Smooth muscle cell (in vitro differentiated cells): ENCODE measurements around the gene RGS17. TPM values are rescaled to one million over a fixed set of nuclear protein-coding genes. Genes with fewer than 3 reads are reported as not detected.
"Not testable (repeated sequence)": the region's sequence is repeated elsewhere in the genome, so short reads cannot be mapped to it uniquely, and the experiment has no call there.

Experiments
- DNase-seq: peaks from one replicate; lab custom pipeline; 2025; ENCODE audit not compliant: unreplicated experiment; lab: John Stamatoyannopoulos, UW
- H2AFZ ChIP-seq: fragments of 200-600 bp; sonication (generic); 2 replicates; pipeline ENCODE4 v1.6.0; 2016; ENCODE audit warnings: antibody characterized with exemption, low read depth, mild to moderate bottlenecking
- H3F3A ChIP-seq: fragments of 200-600 bp; sonication (generic); 2 replicates; pipeline ENCODE4 v1.6.0; 2017; ENCODE audit warnings: antibody characterized with exemption, low read depth
- H3K27ac ChIP-seq: fragments of 200-600 bp; sonication (generic); 2 replicates; pipeline ENCODE4 v1.5.1; 2016; ENCODE audit warnings: low read depth, mild to moderate bottlenecking
- H3K27me3 ChIP-seq: fragments of 200-600 bp; sonication (generic); 2 replicates; pipeline ENCODE4 v1.6.1; 2016; ENCODE audit warnings: low read depth, mild to moderate bottlenecking
- H3K36me3 ChIP-seq: fragments of 200-600 bp; sonication (generic); 2 replicates; pipeline ENCODE4 v1.5.1; 2016; ENCODE audit warnings: low read depth
- H3K4me1 ChIP-seq: fragments of 200-600 bp; sonication (generic); 2 replicates; pipeline ENCODE4 v1.5.1; 2016; ENCODE audit warnings: low read depth
- H3K4me2 ChIP-seq: fragments of 200-600 bp; sonication (generic); 2 replicates; pipeline ENCODE4 v1.6.0; 2016; ENCODE audit warnings: mild to moderate bottlenecking
- H3K4me3 ChIP-seq: fragments of 200-600 bp; sonication (generic); 2 replicates; pipeline ENCODE4 v1.5.1; 2016; ENCODE audit warnings: mild to moderate bottlenecking
- H3K79me2 ChIP-seq: fragments of 200-600 bp; sonication (generic); 2 replicates; pipeline ENCODE4 v1.6.0; 2016; ENCODE audit warnings: low read depth, mild to moderate bottlenecking
- H3K9ac ChIP-seq: fragments of 200-600 bp; sonication (generic); 2 replicates; pipeline ENCODE4 v1.6.0; 2016; ENCODE audit warnings: low read depth
- H3K9me3 ChIP-seq: fragments of 200-600 bp; sonication (generic); replicated peaks from 2 replicates; pipeline ENCODE4 v1.5.1; 2016; ENCODE audit warnings: low read depth
- H4K20me1 ChIP-seq: fragments of 200-600 bp; sonication (generic); 2 replicates; pipeline ENCODE4 v1.6.0; 2016; ENCODE audit warnings: low read depth
- CTCF ChIP-seq: fragments of 200-600 bp; sonication (generic); IDR thresholded peaks from 2 replicates; pipeline ENCODE4 v1.5.1; 2017; ENCODE audit warnings: borderline replicate concordance, mild to moderate bottlenecking, antibody characterized with exemption; ENCODE audit not compliant: insufficient read depth, poor library complexity, severe bottlenecking
- WGBS: methylation state at CpG from one replicate; pipeline ENCODE4 v1.1.7; 2016; ENCODE audit warnings: low lambda C conversion rate; 5-methylcytosine and 5-hydroxymethylcytosine counted together
- polyA plus RNA-seq: library from polyadenylated mRNA; unstranded; fragments of >200 nt; fragmentation: Nextera tagmentation; extraction: Ambion mirVana; gene quantifications from 2 replicates; pipeline ENCODE4 v1.2.1, GENCODE V29; 2016
- total RNA-seq: library from RNA; depleted of rRNA; stranded (reverse); fragments of >200 nt; gene quantifications from 2 replicates; pipeline ENCODE4 v1.2.3, GENCODE V29; 2014

Gene RGS17
- total and polyA plus RNA-seq, 2 experiments from 2014 or later: 1.7 to 2.7 TPM

- peak overlapping the region; percentile 65 for H3K27ac ChIP-seq
- DNase-seq: no peak
- peak overlapping the region; percentile 87 for H2AFZ ChIP-seq
- H3F3A ChIP-seq: no peaks in the 10 kb centered on the region
- H3K4me2 ChIP-seq: peak overlapping the region; percentile 100
- no peaks in the 10 kb centered on the region for H3K9me3 ChIP-seq
- H3K79me2 ChIP-seq: peaks cover 68% of the 10 kb centered on the region
- H3K9ac ChIP-seq: peak overlapping the region; percentile 92
- peaks cover 30% of the 10 kb centered on the region for H3K4me1 ChIP-seq
- peaks cover 46% of the 10 kb centered on the region for H4K20me1 ChIP-seq
- peaks cover 11% of the 10 kb centered on the region for H3K36me3 ChIP-seq
- TF ChIP-seq CTCF: no peak
- H3K27me3 ChIP-seq: no peaks in the 10 kb centered on the region
- peak overlapping the region; percentile 99 for H3K4me3 ChIP-seq
- 5% methylated on average over 18 of the region's 31 CpGs for WGBS
Measured at GRCh38 chr6:153001767-153002612, 129.1 kb downstream of the RGS17 start.

GRCh38 chr6:153000790-153001189, 130.3 kb downstream of the RGS17 start:
- Histone ChIP-seq H3K4me1 (peaks cover 30% of the 10 kb centered on the region), H3K4me2 (peak overlapping the region; percentile 100), H3K4me3 (peak overlapping the region; percentile 99), H3K27ac (peak overlapping the region; percentile 65), H4K20me1 (peaks cover 58% of the 10 kb centered on the region), H3K79me2 (peaks cover 80% of the 10 kb centered on the region), H3K9ac (peak overlapping the region; percentile 92), H3K36me3 (peaks cover 18% of the 10 kb centered on the region)
- H3K9me3 ChIP-seq, H3F3A ChIP-seq, H3K27me3 ChIP-seq, H2AFZ ChIP-seq, DNase-seq: not testable (repeated sequence)
- 92% methylated on average over 9 of the region's 9 CpGs for WGBS

GRCh38 chr6:153000243-153000642, 130.8 kb downstream of the RGS17 start:
- Histone ChIP-seq H3F3A (no peaks in the 10 kb centered on the region), H2AFZ (no peak overlapping the region), H3K9ac (no peak overlapping the region), H3K27ac (no peak overlapping the region), H3K4me1 (peaks cover 30% of the 10 kb centered on the region), H3K27me3 (no peaks in the 10 kb centered on the region), H3K36me3 (peaks cover 18% of the 10 kb centered on the region), H3K4me3 (no peak overlapping the region), H3K4me2 (peak overlapping the region; percentile 100), H3K9me3 (no peaks in the 10 kb centered on the region), H4K20me1 (peaks cover 63% of the 10 kb centered on the region), H3K79me2 (peaks cover 81% of the 10 kb centered on the region)
- no peak for DNase-seq
- no peak for TF ChIP-seq CTCF

GRCh38 chr6:152999538-152999937, 131.5 kb downstream of the RGS17 start:
- not testable (repeated sequence) for H3K27me3 ChIP-seq, H3K27ac ChIP-seq, H3F3A ChIP-seq, H3K9me3 ChIP-seq, H3K4me3 ChIP-seq, H3K9ac ChIP-seq, DNase-seq, H2AFZ ChIP-seq
- H3K79me2 ChIP-seq: peaks cover 83% of the 10 kb centered on the region
- peaks cover 68% of the 10 kb centered on the region for H4K20me1 ChIP-seq
- H3K4me1 ChIP-seq: peaks cover 30% of the 10 kb centered on the region
- 91% methylated on average over 2 of the region's 2 CpGs for WGBS
- H3K36me3 ChIP-seq: peaks cover 18% of the 10 kb centered on the region
- peak overlapping the region; percentile 100 for H3K4me2 ChIP-seq
